GM04503 (cell line): Measurements from ENCODE around the gene PARD3.
"Not testable (repeated sequence)": the region's sequence is repeated elsewhere in the genome, so short reads cannot be mapped to it uniquely, and the experiment has no call there.

Experiments
- DNase-seq: peaks from one replicate; pipeline ENCODE4 v3.0.0-alpha.2; 2012; ENCODE audit warnings: low read depth

Gene PARD3

GRCh38 chr10:34097682-34098081 lies 717.4 kb downstream of the PARD3 start:
- DNase-seq, result no peak

DNA sequence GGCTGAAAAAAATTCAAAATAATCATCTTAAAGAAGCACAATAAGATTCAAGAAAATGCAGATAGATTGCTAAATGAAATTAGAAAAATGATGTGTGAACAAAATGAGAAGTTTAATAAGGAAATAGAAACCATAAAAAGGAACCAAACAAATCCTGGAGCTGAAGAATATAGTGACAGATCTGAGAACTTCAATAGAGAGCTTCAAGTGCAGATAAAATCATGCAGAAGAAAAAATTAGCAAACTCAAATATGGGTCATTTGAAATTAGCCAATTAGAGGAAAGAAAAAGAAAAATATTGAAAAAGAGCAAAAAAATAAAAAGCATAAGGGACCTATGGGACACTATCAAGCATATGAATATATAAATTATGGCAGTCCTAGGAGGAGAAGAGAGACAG lies 720.1 kb downstream of the PARD3 start:
- no peak for DNase-seq

DNA sequence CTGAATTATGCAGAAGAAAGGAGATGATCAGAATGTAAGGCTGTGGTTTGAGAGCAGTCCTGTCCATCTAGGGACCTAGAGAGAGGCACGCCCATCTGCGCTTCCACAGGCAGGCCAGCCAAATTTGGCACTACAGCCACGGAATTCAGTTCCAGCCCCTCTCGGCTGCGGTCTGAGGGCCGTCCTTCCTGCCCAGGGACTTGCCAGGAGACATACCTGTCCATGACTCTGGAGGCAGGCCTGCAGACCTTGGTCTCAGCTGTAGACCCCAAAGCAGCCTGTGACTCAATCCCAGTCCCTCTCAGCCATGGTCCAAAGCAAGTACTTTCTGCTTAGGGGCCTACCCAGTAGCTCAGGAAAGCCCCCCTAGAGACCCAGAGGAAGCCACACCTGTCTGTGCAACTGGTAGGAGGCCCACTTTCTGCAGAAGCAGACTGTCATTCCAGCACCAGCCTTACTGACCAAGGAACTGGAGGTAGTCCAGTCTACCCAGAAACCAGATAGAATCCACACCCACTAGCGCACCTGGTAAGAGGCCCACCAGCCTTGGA lies 720.9 kb downstream of the PARD3 start:
- no peak for DNase-seq

GRCh38 chr10:34092891-34093290 lies 722.2 kb downstream of the PARD3 start:
- no peak for DNase-seq

GRCh38 chr10:34091635-34092195 lies 723.4 kb downstream of the PARD3 start:
- DNase-seq, result no peak

DNA sequence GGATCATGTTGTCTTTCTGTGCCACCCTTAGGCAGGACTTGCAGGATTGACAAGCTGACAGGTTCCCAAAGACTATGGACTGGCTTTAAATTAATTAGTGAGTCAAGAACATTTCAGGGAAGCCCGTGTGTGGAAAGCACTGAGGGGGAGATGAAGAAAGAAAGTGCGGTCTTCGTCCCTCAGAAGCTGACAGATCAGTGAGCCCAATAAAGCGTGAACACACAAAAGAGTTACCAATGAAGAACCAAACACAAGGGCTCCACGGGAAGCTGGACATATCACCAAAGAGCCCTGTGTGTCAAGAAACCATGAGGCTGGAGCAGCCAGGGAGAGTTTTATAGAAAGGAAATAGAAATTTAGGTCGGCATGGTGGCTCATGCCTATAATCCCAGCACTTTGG lies 725.8 kb downstream of the PARD3 start:
- DNase-seq, result no peak

- DNase-seq, result no peak
Measured at GRCh38 chr10:34088208-34088794, 726.8 kb downstream of the PARD3 start.

DNA sequence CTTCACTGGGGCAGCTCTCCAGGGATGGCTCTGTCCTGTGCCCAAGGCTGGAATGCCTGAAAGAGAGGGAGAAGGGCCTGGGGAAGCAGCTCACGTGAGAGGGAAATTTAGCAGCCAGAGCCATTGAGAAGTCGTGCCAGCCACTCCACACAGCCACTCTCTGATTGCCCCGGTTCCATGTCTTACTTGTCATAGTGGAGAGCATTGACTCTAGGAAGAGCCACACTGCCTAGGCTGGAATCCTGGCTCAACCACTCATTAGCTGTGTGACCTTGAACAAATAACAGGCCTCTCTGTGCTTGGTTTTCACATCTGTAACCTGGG lies 728.0 kb downstream of the PARD3 start:
- DNase-seq, result no peak

GRCh38 chr10:34083567-34083966 lies 731.5 kb downstream of the PARD3 start:
- DNase-seq, result no peak

DNA sequence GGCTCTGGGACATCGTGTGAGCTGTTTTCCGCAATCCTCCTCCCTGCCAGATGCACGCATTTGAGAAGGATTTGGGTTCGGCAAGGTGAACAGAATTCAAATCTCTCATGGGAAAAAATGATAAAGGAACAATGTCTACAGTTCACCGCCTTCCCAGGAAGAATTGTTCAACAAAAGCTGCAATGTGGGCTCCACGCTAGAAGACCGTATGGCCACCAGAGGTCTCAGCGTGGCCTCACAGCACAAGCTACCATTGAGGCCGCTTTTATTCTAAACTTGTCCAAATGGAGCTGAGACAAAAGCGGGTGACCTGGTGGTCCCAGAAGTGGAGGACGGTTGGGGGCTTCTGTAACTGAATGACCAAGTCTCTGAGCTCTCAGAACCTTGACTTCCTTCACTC lies 733.1 kb downstream of the PARD3 start:
- DNase-seq, result no peak

DNA sequence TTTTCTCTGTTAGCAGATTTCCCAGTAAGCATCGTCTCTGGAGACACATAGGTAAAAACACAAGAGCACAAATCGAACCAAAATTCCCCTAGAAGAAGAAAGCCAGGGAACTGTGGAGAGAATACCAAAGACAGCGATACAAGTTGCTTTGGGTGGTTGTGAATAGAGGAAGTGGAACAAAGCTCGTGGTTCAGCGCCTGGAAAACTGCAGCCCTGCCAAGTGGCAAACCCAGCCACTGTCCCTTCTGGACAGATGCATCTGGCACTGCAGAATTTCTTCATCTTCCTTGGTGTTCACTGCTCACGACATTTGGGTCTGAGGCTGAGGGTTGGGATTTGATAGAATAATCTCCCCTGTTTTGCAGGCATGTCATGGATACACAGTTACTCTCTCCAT lies 733.8 kb downstream of the PARD3 start:
- DNase-seq, result no peak

- DNase-seq, result no peak
Measured at GRCh38 chr10:34080485-34081346, 734.4 kb downstream of the PARD3 start.

DNA sequence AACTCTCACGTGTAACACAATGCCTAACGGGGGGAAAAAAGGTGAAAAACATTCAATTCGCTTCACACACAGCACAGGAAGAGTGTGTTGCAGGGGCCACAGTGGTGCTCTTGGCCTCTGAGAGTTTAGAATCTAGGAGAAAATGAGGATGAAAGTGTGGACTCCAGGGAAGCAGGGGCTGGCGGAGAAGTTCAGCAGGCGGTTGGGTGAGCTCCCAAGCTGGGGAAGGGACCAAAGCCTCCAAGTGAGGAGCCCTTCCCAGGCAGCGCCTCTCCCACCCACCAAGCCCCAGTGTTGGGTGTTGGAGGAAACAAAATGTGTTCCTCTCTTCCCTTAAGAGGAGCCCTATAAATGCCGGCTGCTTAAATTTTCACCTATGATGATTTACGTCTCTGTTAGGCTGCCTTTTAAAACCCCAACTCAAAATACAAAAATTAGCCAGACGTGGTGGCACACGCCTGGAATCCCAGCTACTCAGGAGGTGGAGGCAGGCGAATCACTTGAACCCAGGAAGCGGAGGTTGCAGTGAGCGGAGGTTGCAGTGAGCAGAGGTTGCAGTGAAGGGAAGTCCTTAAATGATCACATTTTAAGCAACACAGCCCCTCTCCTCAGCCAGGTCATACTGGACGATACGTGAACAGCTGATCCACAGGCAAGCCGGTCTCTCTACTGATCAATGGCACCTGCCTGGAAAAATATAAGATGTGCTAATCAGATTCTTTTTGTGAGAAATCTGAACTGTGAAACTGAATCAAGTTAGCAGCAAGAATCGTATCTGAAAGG lies 735.2 kb downstream of the PARD3 start:
- no peak for DNase-seq

DNA sequence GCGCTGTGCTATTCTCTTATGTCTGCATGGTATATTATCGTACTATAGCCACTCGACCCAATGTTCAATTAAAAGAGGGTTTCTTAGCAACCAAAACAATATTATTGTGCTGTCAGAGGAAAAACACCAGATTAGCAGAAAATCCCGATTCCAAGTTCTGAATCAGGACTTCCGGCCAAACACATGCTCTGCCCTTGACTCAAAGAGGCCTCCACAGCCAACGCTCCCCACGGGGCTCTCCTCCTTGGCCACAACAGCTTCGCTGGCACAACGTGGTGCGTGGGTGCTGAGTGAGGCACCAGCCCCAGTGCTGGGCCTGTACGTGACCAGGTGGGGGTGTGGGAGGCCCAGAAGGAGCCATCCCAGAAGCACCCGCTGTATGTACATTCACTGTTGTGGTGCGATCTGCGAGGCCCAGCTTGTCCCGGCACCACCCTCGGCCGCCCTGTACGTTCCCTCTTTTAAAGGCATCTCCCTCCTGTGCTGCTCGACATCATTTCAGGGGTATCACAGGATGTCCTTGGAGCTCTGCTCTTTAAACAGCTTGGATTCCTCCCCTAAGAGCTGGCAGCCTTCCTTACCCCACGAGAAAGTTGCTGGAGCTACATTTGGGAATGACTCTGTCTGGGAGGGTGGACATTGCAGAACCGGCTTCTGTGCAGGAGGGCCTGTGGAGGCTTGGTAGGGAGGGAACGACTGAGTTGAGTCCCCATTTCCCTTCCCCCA lies 736.2 kb downstream of the PARD3 start:
- DNase-seq, result peak; percentile 34

- no peak for DNase-seq
Measured at GRCh38 chr10:34078017-34078744, 736.9 kb downstream of the PARD3 start.

GRCh38 chr10:34076443-34076842 lies 738.7 kb downstream of the PARD3 start:
- DNase-seq, result no peak

DNA sequence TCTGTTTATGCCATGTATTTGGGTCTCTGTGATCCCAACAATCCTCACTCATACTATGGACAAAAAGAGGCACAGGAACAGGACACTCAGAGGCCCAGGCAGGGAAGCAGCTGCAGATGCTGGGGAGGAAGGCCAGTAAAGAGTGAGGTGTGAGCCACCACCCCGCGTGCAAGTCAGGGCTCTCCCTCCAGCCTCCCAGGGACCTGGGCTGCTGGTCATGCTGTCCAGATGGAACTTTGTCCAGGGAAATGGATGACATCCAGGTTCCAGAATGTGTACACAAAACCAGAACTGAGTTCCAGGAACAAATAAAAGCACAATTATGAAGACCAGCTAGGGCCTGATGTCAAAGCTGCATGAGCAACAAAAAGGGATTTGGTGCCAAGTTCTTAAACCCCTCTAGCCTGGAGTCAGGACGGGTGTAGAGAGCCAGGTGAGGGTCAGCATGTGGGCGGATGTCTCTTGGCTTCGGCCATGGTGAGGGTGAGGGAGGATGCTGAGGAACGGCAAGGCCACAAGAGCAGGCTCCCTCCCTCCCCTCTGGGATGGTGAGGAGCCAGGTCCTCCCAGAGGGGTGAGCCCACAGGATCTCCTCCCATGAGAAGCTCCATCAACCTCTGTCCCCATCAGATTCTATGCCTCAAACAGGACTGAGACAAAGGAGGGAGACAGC lies 739.7 kb downstream of the PARD3 start:
- DNase-seq, result no peak

DNA sequence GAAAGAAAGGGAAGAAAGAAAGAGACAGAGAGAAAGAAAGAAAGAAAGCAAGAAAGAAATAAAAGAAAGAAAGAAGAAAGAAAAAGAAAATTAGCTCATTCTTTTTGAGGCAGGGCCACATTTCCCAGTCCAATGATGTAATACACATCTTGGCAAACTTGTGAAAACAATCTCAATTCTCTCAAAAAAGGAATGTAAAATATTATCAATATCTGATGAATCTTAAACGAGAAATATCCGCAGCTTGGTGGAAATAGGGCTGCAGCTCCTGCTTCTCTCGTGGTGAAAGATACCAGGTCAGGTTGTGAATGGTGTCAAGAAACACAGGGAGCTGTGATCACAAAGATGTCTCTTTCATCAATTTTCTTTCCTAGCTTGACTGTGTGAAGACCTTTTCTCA lies 741.0 kb downstream of the PARD3 start:
- DNase-seq, result no peak

- not testable (repeated sequence) for DNase-seq
Measured at GRCh38 chr10:34067741-34068140, 747.4 kb downstream of the PARD3 start.

DNA sequence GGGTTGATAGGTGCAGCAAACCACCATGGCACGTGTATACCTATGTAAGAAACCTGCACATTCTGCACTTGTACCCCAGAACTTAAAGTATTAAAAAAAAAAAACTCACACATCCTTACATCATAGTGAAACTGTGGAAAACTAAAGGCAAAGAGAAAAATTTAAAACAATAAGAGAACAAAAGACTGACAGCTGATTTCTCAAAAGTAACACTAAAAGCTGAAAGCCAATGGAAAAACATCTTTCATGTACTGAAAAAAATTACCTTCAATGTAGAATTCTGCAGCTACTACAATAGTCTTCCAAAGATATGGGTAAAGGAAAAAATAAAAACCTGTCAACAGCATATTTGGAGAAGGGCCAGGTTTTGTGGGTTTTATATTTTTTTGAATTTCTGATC lies 751.5 kb downstream of the PARD3 start:
- DNase-seq, result no peak

GRCh38 chr10:34061841-34062240 lies 753.3 kb downstream of the PARD3 start:
- no peak for DNase-seq
